Activated CD8-positive, alpha-beta memory T cell treated with anti-CD3 and anti-CD28 coated beads, Interleukin-2, amount 50 U/mL, for 1 hour (primary cell): Measurements from ENCODE around the gene HOXD11.

Experiments
- DNase-seq: peaks from one replicate; pipeline ENCODE4 v3.0.0-alpha.2; 2020; ENCODE audit errors: extremely low read depth

The HOXD11 gene

DNA sequence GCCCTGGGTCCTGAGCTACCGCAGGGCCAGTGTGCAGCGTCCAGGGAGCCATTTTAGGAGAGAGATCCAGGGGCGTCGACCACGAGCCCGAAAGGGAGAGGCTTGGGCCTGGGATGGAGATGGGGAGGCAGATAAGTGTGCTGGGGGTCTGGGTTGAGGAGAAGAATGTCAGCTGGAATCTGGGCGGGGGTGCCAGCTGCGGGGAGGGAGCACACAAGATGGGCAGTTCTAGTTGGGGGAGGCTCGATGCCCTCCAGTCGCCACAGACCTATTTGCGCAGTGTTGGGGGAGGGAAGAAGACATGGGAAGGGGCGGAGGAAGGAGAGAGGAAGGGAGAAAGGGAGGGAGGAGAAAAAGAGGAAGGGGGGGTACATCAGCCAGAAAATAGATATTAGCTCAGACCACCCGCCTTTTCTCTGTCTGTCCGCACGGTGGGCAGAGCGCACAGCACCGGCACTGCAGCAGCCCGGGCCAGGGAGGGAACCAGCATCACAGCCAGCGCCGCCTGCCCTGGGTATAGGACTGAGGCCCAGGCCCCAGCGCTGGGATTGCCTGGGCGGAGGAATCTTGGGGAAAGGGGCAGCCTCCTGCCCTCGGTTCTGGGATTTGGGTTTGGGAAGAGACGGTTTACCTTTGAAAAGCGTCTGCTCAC, 1.9 kb upstream of the HOXD11 start:
- DNase-seq, result no peak

DNA sequence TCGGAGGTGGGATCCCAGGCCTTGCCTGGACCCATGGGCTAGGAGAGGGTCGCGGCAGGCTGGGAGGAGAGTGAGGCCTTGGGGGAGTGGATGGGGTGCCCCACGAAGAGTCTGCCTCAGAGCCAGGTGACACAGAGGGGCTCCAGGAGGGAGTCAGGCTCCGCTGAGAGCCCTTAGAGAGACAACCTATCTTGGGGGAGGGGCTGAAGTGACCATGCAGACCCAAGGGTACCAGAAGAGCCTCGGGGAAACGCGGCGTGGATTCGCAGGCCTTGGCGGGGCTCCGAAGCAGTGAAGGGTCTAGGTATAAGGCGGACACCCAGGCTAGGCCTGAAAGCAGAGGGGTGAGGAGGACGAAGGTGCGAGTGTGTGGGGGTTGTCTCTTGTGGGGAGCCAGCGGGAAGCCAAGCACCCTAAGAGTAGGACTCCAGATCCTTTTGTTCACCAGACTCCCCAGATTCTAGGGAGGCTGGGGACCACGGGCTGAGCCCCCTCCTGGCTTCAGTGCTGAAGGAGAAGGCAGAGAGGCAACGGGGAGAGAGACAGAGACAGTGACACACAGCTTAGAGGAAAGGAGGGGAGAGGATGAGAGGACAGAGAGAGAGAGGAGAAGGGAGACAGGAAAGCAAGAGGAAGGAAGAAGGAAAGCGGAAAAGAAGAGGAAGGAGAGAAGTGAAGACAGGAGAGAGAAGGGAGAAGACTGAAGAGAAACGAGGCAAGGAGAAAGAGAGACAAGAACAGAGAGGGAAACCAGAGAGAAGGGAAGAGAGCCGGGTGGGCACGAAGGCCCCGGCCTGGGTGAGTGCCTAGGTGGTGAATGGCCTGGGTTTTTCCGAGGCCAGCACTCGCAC, 1.1 kb upstream of the HOXD11 start:
- no peak for DNase-seq

DNA sequence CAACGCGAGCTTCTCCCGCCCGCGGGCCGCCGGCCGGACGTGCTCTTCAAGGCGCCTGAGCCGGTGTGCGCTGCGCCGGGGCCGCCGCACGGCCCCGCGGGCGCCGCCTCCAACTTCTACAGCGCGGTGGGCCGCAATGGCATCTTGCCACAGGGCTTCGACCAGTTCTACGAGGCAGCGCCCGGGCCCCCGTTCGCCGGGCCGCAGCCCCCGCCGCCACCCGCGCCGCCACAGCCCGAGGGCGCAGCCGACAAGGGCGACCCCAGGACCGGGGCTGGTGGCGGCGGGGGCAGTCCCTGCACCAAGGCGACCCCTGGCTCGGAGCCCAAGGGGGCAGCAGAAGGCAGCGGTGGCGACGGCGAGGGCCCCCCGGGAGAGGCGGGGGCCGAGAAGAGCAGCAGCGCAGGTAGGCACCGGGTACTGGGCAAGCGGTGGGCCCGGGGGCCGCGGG, 676 bp downstream of the HOXD11 start:
- no peak for DNase-seq

DNA sequence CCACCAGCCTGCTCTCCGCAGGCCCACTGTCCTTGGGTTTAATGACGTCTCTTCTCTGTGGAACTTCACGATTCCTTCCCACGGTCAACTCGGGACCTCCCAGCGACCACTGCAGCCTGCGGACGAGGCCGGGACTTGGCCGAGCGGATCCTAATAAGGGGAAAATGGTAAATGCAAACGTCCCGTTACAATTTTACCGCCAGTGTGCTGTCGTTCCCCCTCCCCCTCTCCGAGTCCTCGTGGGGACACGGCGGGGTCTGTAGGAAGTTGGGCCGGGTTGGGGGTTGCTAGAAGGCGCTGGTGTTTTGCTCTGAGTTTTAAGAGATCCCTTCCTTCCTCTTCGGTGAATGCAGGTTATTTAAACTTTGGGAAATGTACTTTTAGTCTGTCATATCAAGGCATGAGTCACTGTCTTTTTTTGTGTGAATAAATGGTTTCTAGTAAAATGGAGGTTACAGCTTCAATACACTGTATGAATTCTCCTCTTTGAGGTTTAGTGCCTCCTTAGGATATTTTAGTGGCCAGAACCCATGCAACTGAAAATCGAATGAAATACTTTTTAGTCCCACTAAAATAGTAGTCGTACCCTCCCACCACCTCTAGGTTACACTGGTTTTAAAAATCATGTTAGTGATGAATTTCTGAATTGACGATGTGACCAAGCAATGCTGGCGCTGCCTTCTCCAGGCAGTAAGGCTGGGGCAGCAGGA, 2.3 kb downstream of the HOXD11 start:
- no peak for DNase-seq

DNA sequence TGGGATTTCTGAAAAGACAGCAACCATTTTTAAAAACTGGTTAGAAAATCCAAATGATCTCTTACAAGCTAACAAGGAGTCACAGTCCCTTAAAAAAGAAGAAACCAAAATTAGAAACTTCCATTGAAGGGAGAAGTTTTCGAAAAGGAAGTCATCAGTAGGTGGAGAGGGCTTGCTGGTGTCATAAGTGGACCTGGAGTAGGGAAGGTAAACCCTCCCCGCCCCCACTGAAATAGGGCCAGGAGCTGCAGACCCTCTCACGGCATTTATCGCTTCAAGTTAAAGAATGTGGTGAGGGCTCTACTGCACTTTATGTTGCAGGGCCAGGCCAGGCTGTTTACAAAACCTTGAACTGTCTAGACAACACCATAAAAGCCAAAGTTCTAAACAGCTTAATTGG, 2.9 kb downstream of the HOXD11 start:
- DNase-seq, result no peak

DNA sequence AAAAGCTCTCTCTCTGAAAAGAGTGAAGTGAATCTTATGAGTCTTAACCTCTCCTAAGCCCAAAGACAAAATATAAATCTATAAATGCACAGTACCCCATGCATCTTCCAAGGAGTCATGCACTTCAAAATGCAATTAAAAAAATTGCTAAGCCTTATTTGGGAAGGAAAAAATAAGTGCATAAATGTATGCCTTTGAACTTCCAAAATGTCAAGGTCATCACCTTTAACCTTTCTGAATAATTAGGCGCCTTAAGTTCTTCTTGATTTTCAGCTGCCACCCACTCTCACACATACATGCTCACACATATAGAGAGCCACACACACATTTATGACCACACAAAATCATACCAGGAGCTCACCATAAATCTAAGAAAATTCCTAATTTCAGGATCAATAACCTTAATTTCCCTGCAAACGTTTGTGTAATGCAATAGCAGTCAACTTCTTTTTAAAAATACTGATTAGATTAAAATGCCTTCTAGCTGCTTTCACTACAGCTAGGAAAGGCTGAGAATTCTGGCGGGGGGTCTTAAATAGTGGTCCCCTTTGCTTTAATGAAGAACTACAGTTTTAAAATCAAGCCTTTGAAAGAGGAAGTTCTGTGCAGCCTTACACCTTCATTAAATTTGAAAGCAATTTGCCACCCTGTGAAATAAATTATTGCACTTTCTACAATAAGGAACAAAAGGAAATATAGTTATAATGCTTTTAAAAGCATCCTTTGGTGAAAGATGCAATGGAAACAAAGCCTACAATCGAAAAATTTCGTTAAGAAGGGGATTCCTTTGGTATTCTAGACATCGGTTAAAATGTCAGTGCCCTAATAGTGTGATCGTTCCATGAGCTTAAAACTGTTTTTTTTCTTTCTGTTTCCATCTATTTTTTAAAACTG, 3.6 kb downstream of the HOXD11 start:
- no peak for DNase-seq

DNA sequence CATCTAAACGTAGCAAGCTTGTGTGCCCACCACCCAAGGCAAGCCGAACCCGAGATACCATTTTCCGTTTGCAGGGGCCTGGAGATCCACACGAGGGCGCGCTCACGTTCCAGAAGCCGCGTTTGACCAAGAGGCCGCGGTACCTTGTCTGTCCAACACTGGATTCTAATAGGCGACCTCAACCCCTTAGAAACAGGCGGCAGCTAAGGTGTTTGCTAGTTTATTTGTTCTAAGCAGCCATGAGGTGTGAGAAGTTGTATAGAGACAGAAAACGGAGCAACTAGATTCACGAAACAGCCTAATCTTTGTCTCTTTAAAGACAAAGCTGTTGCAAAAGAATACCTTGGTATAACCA, 4.2 kb downstream of the HOXD11 start:
- no peak for DNase-seq

DNA sequence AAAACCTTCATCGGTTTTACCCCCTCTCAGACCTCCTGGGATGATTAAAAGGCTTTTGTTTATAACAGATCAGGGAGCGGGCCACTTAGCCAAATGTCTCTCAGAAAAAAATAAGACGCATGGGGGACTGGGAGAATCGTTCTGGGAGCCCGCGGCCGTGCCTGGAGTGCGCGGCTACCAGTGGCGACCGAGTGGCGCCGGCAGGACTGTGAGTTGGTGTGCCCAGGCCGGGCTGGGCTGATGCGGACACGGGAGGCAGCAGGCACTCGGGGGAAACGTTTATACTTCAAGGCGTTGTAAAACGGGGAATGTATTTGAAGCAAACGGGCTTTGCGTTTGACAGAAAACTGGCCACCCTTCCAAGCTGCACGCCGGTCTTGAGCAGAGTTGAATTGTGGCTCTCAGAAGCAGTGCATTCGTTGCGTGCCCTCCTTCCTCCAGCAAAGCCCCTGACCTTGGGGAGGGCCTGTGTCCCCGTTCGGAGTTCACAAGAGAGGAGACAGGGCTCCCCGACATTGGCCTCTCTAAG, 4.8 kb downstream of the HOXD11 start:
- DNase-seq, result no peak

DNA sequence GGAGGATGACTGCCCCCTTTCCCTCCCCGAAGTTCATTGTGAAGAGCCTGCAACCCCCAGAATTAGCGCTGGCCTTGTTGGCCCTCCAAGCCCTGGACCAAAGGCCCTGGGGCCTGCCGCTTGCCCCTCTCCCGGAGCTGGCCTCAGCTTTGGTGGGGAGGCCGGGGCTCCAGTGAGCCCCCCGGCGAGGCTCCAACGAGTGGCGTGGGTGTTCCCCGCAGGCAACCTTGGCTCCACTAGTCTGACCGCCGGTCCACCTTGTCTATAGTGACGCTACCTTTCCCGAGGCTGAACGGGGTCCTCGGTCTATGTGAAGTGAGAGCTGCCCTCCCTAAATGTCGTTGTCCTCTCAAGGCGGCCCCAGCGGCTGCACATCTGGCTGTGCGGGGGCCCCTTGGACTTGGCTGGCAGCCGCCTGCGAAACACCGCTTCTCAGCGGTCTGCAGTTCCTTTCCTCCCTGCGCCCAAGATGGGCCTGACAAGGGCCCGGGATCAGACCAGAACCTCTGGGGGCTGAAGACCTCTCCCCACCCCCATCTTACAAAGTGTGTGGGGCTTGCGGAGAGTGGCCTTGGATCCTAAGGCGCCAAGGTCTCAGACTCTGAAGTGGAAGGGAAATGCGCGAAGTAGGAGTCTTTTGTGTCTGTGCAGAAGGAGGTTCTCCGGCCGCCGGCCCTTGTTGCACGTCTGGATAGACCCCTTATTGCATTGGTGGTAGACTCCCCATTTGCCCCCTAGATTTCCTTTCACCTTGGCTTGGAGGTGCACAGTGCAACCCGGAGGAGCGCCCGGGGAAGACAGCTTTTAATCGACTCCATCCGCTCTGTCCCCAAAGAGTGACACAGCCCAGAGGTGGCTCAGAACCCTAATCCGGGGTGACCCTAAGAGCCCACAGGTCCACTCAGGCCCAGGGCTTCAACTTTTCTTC, 5.6 kb downstream of the HOXD11 start:
- no peak for DNase-seq

DNA sequence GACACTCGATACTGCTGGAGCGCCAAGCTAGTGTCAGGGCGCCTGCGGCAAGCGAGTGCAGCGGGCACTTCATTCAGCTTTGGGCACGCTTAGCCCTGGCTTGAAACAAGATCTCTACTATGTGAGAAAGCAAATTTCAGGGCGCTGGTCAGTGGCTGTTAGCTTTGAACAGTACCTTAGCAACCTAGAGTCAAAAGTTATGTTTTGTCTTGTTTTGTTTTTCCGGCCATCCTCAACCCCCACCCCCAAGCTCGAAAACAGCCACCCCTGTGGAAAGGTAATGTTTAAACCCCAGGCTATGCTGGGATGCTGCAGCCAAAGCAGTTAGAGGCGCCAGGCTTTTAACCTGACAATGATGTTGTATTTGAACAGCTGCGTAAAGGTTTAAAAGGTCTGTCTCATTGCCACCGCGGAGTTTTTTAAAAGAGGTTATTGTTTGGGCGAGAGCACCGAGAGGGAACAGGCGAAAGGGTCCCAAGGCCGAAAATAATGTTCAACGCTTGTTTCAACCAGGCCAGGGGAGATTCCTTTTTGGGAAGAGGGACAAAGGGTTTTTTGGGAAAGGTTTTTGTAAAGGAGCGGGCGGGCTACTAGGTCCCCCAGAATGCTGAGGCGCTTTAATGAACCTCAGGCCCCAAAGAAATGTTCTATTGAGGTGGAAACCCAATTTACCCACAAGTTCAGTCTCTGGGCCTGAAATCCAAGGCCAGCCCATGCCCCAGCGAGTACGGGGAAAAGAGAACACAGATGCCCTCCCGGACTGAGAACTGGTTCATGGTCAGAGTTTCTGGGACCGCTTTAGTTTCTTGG, 7.2 kb downstream of the HOXD11 start:
- no peak for DNase-seq

DNA sequence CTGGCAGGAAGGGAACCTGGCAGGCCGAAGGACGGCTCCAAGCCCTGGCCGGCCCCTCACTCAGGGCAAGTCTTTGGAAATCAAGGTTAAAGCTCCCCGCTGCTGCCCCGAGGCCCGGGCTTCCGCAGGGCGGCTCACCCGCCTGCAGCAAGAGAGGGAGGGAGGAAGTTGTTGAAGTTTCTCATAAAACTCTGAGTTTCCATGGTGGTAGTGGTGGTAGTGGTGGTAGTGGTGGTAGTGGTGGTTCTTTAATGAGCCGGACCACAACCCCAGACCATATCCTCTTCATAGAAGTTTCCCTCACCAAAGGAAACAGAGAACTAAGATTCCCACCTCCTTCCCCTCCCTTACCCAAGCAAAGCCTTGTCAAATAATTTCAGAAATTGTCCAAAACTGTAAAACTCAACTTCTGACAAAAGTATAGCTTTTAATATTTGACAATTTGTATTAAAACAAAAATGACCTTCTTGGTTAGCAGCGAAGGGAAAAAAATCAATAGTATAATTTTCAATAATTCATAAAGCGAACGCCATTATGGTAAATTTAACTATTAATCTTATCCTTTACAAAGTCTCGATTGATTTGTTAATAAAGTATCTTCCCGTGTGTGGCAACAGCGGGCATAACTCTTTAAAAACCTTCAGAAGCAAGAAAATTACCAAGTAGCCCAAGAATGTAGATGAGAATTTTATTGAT, 8.0 kb downstream of the HOXD11 start:
- no peak for DNase-seq

DNA sequence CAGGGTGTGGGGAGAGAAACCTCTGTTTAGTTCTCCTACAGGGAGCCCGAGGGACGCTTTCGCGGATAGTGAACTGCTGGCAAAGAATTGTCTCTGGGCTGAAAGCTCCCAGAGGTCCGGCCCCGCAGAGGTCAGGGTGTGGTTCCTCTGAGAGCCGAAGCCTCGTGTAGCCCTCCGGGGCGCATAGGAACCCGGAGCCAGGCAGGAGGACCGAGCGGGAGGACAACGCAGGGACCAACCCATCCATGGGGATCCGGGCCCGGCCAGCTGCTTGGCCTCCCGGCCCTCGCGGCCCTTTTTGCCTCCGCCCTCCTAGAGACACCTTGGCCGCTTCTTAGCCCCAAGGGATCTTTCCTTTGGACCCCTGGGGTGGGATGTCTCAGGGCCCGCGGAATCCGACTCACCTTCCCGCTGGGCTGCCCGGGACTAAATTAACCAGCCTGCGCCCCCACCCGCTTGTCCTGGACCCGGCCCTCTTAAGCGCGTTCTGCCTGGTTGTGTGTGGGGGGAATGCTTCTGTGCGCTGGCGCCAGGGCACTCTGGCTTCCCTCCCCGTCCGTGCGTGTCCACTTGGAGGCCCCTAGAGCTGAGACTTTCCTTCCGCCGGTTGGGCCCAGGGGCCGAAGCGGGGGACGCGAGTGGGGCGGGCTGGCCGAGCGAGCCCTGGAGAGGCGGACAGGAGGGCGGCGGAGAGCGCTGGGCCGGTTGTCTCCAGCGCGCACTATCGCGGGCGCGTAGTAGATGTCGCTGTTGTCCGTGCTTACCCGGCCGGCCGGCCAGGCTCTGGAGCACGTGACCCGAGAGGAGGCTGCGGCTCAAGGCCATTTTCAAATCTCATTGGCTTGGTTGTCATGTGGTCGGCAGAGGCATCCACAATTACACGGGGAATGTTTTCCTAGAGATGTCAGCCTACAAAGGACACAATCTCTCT, 9.1 kb downstream of the HOXD11 start, which contains the start of gene HOXD10:
TSS of gene HOXD10 (plus strand) at position 896 of the 931 bp plus-strand sequence. CDS start 56 bp downstream, outside the sequence.
- no peak for DNase-seq

DNA sequence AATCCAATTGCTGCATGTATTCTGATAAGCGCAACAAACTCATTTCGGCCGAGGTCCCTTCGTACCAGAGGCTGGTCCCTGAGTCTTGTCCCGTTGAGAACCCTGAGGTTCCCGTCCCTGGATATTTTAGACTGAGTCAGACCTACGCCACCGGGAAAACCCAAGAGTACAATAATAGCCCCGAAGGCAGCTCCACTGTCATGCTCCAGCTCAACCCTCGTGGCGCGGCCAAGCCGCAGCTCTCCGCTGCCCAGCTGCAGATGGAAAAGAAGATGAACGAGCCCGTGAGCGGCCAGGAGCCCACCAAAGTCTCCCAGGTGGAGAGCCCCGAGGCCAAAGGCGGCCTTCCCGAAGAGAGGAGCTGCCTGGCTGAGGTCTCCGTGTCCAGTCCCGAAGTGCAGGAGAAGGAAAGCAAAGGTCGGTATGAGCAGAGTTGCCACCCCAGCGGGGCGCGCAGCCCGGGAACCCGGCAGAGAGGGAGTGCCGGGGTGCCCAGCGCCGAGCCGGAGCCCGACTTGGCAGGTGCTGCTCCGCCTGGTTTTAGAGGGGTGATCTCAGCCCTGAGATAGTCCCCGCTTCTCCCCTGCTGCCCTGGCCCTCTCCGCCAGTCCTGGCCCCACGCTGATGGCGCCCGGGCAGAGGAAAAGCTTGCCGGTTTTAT, 10.2 kb downstream of the HOXD11 start:
- no peak for DNase-seq

DNA sequence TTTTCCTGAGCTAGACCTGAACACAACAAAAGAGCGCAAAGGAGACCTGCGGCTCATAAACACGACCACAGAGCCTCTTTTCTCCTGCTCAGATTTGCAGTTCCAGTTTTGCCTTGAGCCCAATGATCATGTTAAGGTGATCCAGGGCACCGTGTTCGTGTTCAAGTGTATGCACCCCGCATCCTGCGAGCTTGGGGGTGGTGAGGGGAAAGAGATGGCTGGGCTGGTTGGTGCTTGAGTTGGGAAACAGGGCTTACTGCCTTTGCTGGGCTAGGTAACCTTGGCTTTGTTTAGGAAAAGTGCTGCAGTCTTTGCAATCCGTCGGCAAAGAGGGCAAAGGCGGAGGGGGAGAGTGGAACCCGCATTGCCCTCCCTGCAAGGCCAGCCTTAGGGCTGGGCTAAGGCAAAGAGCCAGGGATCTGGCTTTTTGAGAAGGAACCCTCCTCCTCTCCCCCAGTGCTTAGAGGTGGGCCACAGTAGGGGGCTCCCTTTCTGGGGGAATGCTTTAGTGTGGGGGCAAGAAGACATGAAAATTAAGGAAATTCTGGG, 10.8 kb downstream of the HOXD11 start:
- no peak for DNase-seq

DNA sequence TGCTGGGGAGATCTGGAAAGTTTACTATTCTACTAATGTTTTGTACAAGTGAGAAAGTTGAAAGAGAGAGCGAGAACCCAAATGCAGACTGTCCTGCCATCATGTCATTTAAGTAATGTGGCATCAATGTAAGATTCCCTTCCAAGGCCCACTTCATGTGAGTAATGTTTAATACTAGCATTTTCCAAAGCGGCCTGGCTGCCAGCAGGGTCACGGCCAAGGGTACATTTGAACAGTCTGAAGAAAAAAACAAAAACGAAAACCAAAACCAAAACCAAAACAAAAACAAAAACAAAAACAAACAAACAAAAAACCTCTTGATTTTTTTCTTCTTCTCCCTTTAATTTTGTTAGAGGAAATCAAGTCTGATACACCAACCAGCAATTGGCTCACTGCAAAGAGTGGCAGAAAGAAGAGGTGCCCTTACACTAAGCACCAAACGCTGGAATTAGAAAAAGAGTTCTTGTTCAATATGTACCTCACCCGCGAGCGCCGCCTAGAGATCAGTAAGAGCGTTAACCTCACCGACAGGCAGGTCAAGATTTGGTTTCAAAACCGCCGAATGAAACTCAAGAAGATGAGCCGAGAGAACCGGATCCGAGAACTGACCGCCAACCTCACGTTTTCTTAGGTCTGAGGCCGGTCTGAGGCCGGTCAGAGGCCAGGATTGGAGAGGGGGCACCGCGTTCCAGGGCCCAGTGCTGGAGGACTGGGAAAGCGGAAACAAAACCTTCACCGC, 11.7 kb downstream of the HOXD11 start:
- no peak for DNase-seq
